NB4 (cell line): ENCODE results near the gene OBSL1.

Experiments used
- CTCF ChIP-seq: IDR thresholded peaks from one replicate; pipeline ENCODE4 v1.5.1; 2012; ENCODE audit warnings: low read depth, low read length
- MAX ChIP-seq: IDR thresholded peaks from 2 replicates; pipeline ENCODE4 v1.6.1; 2011; ENCODE audit warnings: low read depth, low read length

GRCh38 chr2:219560893-219561178 is 10.5 kb downstream of the OBSL1 start:
- TF ChIP-seq CTCF (no peak), MAX (no peak)
